Measurements from ENCODE around the gene NAGPA. TPM values are rescaled to one million over a fixed set of nuclear protein-coding genes. Genes with fewer than 3 reads are reported as not detected.
"Not testable (repeated sequence)": the region's sequence is repeated elsewhere in the genome, so short reads cannot be mapped to it uniquely, and the experiment has no call there.

Gene NAGPA
- polyA plus RNA-seq, 1 of the 3 experiments (the other 2 are of a cell fraction), result 16.5 TPM

GRCh38 chr16:5046914-5047313 is 13.2 kb upstream of the NAGPA start (continued):
- TF ChIP-seq CTCF (IDR thresholded peaks at IDR 0.05), result no peak
- no peak for TF ChIP-seq SIN3A (IDR thresholded peaks at IDR 0.05; ENCODE audit: borderline replicate concordance, low read depth, low read length)
- no peak for TF ChIP-seq NFIC (IDR thresholded peaks at IDR 0.05; ENCODE audit: borderline replicate concordance)
- TF ChIP-seq JUND (IDR thresholded peaks at IDR 0.05), result no peak
- TF ChIP-seq EP300 (IDR thresholded peaks at IDR 0.05; ENCODE audit: borderline replicate concordance in 1 of 2, low read depth in 1 of 2, low read length in 1 of 2), result no peak

- DNase-seq, result no peak
Observed at GRCh38 chr16:5045499-5046115, 11.9 kb upstream of the NAGPA start.

GRCh38 chr16:5044581-5044980 is 10.8 kb upstream of the NAGPA start:
- WGBS (ENCODE audit: low lambda C conversion rate), result 66% methylated on average over 11 of the region's 11 CpGs
- DNase-seq; H3K27ac ChIP-seq (ENCODE audit: low read depth in 2 of 2, low read length in 1 of 2); H3K27me3 ChIP-seq (ENCODE audit: insufficient read depth); H3K4me3 ChIP-seq (ENCODE audit: low read depth in 2 of 2, low read length in 1 of 2); H3K36me3 ChIP-seq (replicated peaks in 1 of 2; ENCODE audit: control insufficient read depth in 1 of 2, insufficient read depth in 2 of 2, low read length in 1 of 2); H2AFZ ChIP-seq (ENCODE audit: low read depth); H4K20me1 ChIP-seq (ENCODE audit: insufficient read depth); H3K4me1 ChIP-seq (ENCODE audit: control insufficient read depth in 1 of 2, insufficient read depth in 2 of 2, low read depth in 1 of 2, low read length in 1 of 2); H3K9me2 ChIP-seq; H3K9me3 ChIP-seq; POLR2A ChIA-PET; H3K79me2 ChIP-seq (ENCODE audit: insufficient read depth); H3K9ac ChIP-seq; H3K4me2 ChIP-seq; H3F3A ChIP-seq (replicated peaks; ENCODE audit: insufficient read depth): not testable (repeated sequence)
- CTCF ChIA-PET, result interaction anchor here (0.8 to 1.0 kb wide), 2 partner anchors 8 to 40 kb away, joined by 3 to 6 read pairs; no protein-coding TSS in a partner anchor

More at GRCh38 chr16:5045499-5046115, 11.9 kb upstream of the NAGPA start:
- no peaks in the 10 kb centered on the region for H3K4me1 ChIP-seq (ENCODE audit: control insufficient read depth in 1 of 2, insufficient read depth in 2 of 2, low read depth in 1 of 2, low read length in 1 of 2)
- no peaks in the 10 kb centered on the region for H3K9me2 ChIP-seq
- no peak for TF ChIP-seq EZH2phosphoT487 (IDR thresholded peaks at IDR 0.05; ENCODE audit: borderline replicate concordance, low read depth)
- TF ChIP-seq TEAD4 (IDR thresholded peaks at IDR 0.05; ENCODE audit: borderline replicate concordance, insufficient read depth), result no peak
- no peak for TF ChIP-seq REST (IDR thresholded peaks at IDR 0.05; ENCODE audit: low read depth, low read length)
- no peak for TF ChIP-seq FOXJ3 (CRISPR knock-in tag; IDR thresholded peaks at IDR 0.05)
- no peak for TF ChIP-seq MEF2A (IDR thresholded peaks at IDR 0.05; ENCODE audit: borderline replicate concordance, low read depth)
- TF ChIP-seq NRF1 (IDR thresholded peaks at IDR 0.05; ENCODE audit: low read depth, low read length), result no peak
- TF ChIP-seq USF2 (IDR thresholded peaks at IDR 0.05; ENCODE audit: borderline replicate concordance, low read depth, low read length), result no peak
- no peak for TF ChIP-seq TCF12 (IDR thresholded peaks at IDR 0.05)
- no peaks in the 10 kb centered on the region for H3K79me2 ChIP-seq (ENCODE audit: insufficient read depth)
- POLR2A ChIA-PET, result no interaction called here
- no peaks in the 10 kb centered on the region for H4K20me1 ChIP-seq (ENCODE audit: insufficient read depth)
- no peaks in the 10 kb centered on the region; the same call in 1 of the 2 replicates for H3K27me3 ChIP-seq (ENCODE audit: insufficient read depth)
- no peak overlapping the region for H3K27ac ChIP-seq (ENCODE audit: low read depth in 2 of 2, low read length in 1 of 2)
- no peak overlapping the region for H2AFZ ChIP-seq (ENCODE audit: low read depth)
- CTCF ChIA-PET, result interaction anchor here (0.9 to 1.0 kb wide), 2 partner anchors 9 to 39 kb away, joined by 3 read pairs; no protein-coding TSS in a partner anchor
- H3K36me3 ChIP-seq (replicated peaks in 1 of 2; ENCODE audit: control insufficient read depth in 1 of 2, insufficient read depth in 2 of 2, low read length in 1 of 2), result no peaks in the 10 kb centered on the region
- H3K4me3 ChIP-seq (ENCODE audit: low read depth in 2 of 2, low read length in 1 of 2), result no peak overlapping the region
- WGBS (ENCODE audit: low lambda C conversion rate), result 66% methylated on average over 10 of the region's 10 CpGs
- no peaks in the 10 kb centered on the region for H3K9me3 ChIP-seq
- no peak overlapping the region for H3K9ac ChIP-seq
- no peak overlapping the region for H3K4me2 ChIP-seq
- H3F3A ChIP-seq (replicated peaks; ENCODE audit: insufficient read depth), result no peaks in the 10 kb centered on the region

All from SK-N-SH (cell line).